GM18519 (cell line): ENCODE results near the gene QSOX2.

Experiments
- ATAC-seq: cut with Tn5 transposase; IDR thresholded peaks from one replicate; pipeline ENCODE4 v1.9.1; 2021; ENCODE audit warnings: mild to moderate bottlenecking, moderate library complexity; ENCODE audit not compliant: unreplicated experiment, low FRiP score

Gene QSOX2

GRCh38 chr9:136265561-136266355 lies 20.1 kb upstream of the QSOX2 start:
- ATAC-seq: no peak

- ATAC-seq: no peak
Observed at GRCh38 chr9:136264441-136265405, 19.1 kb upstream of the QSOX2 start.

DNA sequence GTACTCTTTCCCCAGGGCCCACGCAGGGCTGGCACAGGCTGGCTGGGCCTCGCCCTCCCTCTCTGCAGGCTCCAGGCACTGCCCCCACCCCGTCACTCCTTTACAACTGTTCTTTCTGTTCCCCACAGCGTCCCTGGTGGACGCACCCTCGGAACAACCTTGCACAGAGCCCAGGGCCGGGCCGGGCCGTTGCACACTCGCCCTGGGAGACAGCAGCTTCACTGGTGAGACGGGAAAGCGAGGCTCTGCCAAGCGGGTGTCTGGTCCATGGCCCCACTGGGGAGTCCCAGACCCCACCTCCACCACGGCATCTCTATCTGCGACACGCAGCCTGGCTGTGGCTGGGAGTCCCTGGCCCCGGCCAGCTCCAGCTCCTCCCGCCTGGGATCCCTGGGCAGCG lies 18.4 kb upstream of the QSOX2 start:
- no peak for ATAC-seq

GRCh38 chr9:136262671-136263178 lies 17.1 kb upstream of the QSOX2 start:
- no peak for ATAC-seq

- ATAC-seq: no peak
Observed at GRCh38 chr9:136261686-136262430, 16.2 kb upstream of the QSOX2 start.

GRCh38 chr9:136260936-136261472 lies 15.4 kb upstream of the QSOX2 start:
- ATAC-seq: no peak

DNA sequence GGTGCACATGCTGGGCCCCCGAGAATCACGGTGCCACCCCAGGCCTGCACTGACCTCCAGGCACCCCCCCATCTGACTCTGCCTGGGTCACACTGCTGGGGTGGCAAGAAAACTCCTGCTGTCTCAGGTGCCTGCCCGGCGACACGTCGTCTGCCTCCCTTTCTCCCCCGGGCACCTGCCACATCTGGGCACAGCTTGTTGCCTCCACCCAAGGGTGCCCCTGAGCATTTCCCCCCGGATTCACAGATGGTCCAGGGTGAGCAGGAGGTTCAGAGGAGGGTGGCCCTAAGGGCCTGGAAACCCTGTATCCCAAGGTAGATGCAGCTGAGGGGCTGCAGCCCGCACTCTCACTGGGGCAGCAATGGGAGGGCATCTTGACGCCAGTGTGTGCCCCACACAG lies 14.9 kb upstream of the QSOX2 start:
- no peak for ATAC-seq

GRCh38 chr9:136259836-136260235 lies 14.2 kb upstream of the QSOX2 start:
- no peak for ATAC-seq

GRCh38 chr9:136259517-136259813 lies 13.9 kb upstream of the QSOX2 start:
- no peak for ATAC-seq

GRCh38 chr9:136258786-136259516 lies 13.3 kb upstream of the QSOX2 start:
- no peak for ATAC-seq

- no peak for ATAC-seq
Observed at GRCh38 chr9:136258299-136258625, 12.7 kb upstream of the QSOX2 start.

DNA sequence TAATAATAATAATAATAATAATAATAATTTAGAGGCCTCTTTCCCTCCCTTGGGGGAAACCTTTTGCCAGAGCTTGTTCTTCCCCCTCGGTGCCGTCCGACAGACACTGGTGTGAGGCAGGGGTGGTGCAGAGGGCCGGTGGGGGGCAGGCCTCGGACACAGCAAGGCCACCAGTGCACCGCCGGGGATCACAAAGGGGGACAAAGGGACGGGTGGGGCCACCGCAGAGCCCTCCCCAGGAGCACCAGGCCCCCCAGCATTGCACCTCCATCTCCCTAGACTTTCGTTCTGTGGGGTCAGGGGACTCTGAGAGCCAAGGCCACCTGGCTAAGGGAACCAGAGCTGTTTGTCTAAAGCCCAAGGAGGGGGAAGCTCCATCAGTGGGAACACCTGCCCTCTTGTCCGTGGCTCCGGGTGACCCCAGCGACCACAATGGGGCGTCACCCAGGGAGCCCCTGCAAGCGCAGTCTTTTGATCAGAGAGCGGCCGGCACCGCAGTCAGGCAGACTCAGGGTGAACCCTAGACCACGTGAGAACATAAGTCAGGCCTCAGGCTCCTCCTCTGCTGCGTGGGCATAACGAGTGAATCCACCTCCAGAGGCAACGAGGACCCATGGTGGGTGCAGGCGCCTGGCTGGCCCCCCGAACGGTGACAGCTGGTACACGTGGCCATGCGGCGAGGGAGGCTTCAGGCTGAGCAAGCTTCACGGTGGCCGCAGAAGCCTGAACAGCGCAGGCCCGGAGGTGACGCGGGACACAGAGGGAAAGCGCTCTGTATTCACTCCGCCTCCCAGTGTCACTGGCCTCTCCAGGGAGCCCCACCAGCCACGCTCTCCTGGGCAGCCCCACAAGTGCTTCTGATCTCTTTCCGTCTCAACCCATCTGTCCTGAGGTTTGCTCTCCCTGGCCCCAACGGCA lies 12.0 kb upstream of the QSOX2 start:
- no peak for ATAC-seq

DNA sequence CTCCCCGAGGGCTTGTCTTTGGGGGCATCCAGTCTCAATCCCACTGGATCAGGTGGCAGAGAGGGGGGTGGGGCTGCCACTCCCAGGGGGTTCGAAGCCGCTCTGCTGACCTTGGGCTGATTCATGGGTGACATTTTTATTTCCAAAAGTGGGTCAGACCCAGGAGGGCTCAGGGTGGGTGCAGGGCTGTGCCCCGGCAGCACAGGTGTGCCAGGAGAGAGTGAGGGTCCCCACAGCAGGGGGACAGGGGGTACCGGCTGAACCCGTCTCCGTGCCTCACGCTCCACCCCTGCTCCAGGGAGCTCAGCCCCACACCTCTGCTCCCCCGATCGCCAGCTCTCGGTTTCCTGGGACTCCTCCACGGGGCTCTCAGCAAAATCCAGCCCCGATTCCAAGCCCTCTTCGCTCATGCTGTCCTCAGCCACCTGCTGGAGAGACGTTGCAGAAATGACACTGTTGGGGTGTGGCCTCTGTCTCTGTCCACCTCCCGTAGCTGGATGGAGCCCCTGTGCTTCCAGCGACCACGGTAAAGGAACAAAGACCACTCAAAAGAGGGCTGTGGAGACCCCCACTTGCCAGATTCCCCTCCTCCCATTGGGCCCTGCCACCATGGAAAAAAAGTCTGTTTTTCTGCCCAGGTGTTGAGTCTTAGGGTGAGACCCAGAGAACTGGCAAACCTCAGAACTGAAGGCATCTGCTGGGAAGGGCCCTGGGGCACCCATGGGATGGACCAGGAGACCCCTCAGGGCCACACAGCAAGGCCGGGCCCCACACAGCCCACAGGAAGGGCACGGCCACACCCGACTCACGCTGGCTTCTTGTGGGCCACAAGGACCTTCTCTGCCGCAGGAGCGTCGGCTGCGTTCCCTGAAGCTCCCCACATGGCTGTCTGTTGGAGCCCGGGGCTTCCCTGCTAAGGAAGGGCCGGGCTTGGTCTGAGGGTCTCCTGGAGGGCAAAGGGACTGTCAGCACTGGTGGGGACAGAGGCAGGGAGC lies 10.6 kb upstream of the QSOX2 start:
- ATAC-seq: no peak

GRCh38 chr9:136255166-136255538 lies 9.5 kb upstream of the QSOX2 start:
- ATAC-seq: no peak

DNA sequence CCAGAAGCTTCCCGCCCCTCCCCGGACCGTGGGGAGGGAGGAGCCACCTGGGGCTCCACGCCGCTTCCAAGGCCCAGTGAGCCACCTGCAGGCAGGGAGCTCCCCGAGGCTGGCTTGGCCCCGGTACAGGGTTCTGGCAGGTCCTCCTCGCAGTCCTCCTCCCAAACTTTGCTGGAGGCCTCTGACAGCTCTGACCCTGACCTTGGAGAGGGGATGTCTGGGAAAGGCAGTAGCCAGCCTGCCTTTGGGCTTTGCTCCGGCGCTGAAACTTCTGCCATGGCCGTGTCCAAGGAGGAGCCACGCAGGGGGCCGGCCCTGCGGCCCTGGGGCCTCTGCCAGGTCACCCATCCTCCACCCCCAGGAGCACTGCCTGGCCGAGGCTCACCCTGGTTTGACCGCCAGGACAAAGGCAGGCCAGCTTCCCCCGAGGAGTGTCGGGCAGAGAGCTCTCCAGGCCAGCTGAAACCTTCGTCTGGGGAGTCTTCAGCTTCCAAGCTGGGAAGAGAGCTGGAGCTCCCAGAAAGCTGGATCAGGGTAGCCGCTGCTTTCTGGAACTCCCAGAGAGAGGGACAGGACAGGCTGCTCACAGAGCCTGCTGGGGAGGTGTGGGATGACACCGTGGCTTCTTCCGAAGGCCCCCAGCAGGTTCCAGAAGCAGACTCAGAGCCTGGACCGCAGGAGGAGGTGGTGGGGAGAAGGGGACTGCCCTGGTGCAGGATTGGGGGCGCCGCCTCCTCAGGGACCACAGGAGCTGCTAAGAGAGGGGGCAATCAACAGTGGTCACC lies 9.0 kb upstream of the QSOX2 start:
- no peak for ATAC-seq

DNA sequence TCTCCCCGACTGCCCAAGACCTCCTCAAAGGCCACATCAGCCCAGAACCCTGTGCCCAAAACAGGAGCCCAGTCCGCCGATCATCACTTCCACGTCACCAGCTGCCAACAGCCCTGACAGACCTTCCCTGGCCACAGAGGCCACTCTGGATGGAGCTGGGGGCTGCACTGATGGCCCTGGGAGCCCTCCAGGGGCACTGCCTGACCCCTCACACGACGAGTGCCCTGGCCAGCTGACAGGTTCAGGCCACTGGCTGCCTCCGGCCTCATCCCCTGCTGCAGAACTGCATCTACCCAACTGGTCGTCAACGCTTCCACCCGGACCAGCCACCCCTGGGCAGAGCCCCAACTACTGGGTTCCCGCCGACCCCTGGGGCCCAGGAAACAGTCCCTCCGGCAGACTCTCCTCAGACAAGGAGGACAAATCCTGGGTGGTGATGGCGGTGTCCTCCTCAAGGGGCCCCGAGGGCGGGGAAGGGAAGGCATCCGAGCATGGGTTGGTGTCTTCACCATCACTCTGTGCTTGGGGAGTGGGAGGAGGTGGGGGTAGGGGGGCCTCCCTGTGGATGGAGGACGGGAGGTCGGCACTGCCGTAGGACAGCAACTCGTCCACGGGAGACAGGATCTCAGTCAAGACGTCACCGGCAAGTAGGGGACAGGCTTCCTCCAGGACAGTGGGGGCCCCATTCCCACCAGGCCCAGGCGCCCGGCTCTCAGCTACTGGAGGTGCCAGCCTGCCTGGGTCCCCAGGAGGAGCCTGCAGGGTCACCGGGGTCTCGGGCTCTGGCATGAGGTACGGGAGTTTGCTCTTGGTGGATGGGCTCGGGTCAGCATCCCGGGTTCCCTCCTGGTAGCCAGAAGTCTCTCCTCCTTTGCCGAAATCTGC lies 7.9 kb upstream of the QSOX2 start:
- ATAC-seq: no peak
